Measurements from ENCODE around the gene RADIL. TPM values are rescaled to one million over a fixed set of nuclear protein-coding genes. Genes with fewer than 3 reads are reported as not detected.

RADIL gene
- total RNA-seq, 1 donor from 2014 or later = 2.2 TPM

DNA sequence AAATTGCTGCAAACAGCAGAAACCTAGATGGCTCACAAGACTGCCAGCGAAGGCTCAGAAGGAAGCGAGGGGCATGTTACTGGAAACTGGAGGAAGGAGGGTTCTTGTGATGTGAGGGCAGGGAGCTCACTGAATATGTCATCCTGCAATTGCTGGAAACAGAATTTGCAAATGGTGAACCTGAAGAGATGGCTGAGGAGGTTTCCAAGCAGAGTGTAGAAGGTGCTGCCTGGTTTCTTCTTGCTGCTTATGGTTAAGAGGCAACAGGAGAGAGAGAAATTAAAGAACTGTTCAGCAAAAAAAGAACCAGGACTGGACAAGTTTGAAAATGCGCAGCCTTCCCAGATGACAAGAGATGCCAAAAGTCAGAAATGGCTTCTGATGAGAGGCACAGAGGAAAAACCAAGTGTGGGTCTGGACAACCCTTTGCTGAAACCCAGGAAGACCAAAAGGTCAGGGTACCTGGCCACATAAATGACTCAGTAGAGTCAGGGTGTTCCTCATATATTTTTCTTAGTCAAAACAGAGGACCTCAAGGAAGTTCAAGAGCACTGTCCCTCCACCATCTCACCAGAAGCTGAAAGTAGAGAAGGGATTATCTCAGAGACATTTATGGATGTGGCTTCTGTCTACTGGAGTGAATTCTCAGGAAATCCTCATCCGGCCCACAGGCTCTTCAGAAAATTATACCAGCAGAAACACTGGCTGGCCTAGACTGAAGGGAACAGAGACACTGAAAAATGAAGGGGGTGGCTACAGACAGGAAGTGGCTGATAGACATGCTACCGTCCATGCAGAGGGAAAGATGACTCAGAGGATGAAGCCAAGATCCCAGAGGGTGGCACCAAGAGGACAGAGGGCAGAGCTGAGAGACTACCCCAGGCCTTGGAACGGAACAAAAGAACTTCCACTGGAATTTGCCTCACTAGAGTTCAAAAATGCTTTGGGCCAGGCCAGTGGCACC is 31.8 kb downstream of the RADIL start:
- no peak for DNase-seq

DNA sequence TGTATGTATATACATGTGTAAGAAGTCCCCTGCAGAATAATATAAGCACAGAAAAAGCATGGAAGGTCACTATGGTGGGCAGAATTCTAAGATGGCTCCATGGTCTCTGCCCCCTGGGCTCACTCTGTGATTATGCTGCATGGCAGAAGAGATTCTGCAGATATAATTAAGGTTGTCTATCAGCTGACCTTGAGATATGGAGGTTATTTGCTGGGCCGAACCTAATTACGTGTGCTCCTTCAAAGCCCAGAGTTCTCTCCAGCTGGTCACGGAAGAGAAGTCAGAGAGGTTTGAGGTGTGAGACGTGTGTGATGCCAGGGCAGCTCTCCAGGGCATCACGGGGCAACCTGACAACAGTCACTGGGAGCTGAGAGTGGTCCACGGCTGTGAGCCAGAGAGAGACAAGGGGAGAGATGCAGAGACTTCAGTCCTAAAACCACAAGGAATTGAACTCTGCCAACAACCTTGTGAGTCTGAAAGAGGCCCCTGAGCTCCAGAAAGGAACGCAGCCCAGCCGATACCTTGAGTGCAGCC is 33.2 kb downstream of the RADIL start:
- no peak for DNase-seq

DNA sequence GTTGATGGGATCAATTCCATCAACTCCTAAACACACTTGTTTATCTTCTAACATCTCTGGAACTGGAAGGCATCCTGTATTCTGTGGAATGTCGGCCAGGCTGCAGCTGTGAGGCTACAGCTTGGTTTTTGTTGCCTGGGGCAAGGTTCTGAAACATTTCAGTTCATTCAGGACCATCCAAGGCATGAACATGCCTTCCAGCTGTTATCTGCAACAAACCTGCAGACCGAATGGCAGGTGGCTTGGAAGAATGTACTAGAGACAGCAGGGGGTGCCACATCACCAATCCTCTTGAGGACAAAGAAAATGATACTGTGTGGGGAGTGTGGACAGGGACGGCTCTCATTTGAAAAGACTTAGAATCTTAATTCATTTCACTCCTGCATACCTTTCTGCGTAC is 34.1 kb downstream of the RADIL start:
- no peak for DNase-seq

DNA sequence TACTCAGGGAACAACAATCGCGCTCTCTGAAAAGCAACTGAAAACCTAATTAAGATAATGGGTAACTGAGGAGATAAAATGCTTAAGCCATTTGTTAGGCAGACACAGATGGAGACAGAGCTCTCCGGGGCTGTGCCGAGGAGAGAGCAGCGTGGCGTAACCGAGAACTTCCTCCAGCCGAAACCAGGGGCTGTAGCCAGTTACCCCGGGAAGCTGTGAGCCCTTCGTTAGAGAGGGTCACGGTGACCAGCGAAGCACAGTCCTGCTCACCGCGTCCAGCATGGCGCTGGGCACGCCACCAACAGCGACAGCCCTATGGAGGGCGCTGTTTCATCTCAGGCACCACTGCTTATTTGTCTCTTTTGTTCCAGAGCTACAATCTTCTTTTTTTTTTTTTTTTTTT is 37.8 kb downstream of the RADIL start:
- DNase-seq = no peak

DNA sequence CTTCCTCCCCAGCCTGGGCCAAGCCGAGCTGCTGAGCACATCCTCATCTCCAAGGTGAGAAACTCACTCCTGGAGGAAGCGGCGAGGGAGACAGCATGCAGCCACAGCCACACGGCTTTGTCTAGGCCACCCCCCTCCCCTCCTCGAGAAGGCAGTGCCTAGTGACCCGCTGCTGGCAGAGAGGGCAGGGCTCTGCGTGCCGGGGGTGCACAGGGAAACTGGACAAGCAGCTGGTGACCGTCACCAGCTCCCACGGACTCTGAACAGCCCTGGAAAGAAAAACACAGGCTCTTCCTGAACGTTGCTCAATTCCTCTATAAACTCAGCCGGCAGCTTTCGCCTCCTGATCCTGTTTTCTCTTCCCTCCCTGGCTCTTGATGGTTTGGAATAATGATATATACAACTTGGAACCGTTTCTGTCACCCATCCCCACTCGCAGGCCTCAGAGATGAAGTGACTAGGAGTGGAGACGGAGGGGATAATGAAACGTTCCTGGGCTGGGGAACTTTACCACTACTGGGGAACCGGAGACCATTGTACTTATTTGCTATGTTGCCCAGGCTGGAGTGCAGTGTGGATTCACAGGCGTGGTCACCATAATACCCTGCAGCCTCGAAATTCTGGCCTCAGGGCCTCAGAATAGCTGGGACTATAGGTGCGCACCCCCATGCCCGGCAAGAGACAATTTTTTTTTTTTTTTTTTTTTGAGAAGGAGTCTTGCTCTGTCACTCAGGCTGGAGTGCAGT is 41.0 kb downstream of the RADIL start:
- DNase-seq = no peak

DNA sequence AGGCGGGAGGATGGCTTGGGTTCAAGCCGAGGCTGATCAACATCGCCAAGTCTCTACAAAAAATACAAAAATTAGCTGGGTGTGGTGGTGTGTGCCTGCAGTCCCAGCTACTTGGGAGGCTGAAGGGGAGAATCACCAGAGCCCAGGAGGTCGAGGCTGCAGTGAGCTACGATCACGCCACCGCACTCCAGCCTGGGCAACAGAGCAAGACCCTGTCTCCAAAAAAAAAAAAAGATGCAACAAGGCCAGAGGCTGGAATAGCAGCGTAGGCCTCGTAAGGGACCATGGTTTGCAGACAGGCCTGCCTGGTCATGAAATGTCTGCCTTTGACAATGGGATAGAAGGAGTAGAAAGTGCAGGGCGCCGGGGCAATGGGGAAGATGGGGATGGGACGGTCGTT is 41.7 kb downstream of the RADIL start:
- DNase-seq = no peak

DNA sequence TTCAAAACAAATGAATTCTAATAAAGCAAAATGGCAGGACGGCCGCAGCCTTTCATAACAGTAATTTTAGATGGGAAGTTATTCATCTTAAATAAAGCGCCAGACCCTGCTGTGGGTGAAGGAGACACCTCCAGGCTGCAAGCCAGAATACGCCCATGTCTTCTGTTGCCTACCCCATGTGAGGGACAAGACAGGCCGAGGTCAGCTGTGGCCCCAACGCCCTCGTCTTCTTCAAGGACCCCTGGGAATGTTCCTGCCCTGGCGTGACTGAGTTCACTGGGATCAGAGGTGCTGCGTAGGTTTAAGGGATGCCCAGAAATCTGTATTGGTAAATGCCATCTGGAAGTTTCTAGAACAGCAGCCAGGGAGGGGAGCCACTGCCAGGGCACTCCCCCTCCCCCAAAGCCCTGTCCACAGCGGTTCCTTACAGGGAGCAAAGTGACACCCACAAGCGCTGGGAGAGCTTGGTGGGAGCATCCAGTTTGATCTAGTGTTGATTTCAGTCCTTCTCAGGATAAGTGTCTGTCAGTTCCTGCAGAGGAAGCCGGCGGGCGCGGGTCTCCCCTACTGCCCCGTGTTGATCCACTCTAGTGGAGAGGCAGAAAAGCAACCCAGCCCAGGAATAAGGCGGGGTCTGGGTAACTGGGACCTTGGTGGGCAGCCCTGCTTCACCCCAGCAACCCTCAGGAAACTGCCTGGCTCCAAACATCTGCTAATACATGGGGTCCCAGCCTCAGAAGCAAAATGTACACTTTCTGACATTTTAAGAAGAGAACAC is 42.3 kb downstream of the RADIL start:
- DNase-seq = no peak

DNA sequence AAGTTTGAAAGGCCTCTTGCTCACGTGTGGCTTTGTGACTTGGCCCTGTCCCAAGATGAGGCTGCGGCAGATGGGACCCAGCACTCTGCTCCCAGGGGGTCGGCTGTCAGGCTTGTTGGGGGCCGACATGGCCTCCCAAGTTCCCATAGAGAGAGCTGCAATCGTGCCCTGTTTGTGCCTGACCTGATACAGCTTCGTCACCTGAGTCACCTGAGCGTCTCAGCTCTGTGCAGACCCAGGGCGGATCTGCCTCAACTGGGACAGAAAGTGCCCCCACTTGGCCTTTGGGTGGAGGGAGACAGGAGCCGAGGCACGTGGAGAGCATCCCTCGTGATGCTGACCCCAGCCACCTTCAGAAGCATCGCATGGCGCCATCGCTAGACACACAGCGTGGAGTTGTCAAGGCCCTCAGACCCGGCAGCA is 43.4 kb downstream of the RADIL start:
- DNase-seq = no peak

DNA sequence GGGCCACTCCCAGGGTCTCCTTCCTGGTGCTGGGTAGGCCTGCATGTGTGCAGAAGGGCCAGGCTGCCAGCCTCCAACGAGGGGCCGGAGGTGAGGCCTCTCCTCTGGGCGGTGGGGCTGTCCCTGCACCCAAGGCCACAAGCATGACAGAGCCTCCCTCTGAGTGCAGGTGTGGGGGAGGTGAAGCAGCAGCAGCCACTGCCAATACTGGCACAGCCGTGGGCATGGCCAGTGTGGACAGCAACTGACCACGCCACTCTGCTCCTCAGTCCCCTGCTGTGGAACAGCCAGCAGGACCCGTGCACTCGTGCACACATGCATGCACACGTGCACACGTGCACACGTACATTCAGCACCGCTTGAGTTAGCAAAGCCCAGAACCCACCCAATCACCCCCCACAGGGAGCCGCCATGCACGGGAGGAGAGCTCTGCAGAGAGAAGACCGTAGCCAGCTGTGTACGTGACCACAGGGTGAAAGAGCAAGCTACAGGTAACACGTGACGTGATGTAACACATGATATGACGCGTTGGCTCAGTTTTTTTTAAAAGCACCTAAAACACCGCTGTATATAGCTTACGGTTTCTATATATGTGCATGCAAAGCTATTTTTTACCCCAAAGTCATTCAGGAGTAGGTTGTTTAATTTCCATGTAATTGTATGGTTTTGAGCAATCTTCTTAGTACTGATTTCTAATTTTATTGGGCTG is 44.7 kb downstream of the RADIL start:
- no peak for DNase-seq

DNA sequence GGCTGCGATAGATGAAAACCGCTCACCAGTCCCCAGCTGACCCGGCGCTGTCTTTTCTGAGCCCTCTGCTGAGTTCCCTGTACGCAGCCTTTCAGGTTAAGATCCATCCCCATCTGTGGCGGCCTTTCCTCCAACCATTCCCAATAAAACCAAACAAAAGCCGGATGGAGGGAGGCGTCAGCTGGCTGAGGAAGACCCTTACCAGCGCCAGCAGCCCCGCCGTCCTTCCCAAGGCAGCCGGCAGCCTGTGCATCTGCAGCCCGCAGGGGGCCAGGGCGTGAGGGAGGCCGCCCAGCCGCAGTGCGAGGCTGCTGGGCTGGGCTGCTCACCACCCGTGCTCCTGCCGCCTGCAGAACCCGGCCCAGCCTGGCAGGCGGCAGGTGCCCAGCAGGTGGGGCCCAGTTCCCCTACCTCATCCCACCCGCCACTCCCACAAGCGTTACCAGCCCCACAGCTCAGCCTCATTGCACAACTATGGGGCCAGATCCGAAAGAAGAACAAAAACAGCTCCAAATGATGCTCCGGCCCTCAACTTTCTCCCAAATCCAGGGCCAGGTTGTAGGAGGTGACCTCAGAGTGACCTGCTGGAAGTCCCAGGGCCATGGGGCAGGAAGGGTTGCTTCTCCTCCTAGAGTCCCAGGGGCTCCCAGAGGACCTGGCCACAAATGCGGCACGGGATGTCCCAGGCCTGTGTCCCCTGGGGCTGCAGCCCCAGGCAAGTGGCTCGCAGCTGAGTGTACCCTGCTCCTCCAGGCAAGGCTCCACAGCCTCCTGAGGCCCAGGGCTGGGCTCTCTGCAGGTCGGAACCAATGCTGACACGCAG is 45.5 kb downstream of the RADIL start:
- no peak for DNase-seq

DNA sequence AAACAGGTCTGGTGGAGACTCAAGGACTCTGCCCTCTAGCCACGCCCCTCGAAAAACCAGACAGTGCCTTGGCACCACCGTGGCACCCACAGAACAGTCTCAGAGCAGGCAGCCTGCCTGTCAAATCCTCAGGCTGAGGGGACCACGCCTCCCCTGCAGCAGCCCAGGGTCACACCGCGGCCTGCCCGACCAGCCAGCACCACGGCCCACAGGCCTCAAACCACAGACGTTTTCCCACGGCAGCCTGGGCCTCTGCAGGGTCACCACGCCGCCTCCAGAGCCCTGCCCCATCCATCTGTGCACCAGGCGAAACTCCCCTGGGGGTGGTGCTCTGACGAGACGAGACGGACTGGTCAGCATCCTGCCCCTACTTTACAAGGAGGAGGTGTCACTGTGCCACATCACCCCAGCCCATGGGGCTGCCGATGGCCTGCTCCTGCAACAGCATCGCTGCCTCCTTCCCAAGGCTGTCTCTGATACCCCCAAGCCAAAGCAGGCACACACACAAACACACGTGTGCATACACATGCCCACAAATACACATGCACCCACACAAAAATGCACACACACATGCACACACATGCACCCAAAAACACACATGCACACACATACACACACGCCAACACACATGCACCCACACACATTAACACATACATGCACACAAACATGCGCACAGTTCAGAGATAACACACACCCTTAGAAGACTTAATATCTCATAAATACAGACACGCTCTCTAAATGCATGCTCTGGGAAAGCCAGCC is 46.3 kb downstream of the RADIL start:
- no peak for DNase-seq

DNA sequence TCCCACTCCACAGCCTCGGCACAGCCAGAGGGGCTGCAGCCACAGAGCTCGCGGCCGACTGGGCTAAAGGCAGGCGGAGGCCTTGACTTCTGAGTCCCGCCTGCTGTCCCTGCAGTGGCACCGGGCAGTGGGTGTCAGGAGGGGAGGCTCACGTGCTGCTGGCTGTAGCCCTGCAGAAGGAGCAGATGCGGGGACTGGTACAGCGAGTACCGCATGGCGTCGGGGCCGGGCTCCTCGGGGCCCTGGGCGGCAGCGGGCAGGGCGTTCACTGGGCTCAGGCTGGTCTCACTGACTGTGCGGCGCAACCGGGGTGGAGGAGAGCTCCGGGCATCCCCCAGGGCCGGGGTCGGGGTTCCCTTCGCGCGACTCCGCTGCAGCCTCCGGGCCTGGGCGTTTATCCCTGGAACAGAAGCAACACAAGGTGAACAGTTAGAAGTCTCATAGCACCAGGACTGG is 47.3 kb downstream of the RADIL start:
- no peak for DNase-seq

DNA sequence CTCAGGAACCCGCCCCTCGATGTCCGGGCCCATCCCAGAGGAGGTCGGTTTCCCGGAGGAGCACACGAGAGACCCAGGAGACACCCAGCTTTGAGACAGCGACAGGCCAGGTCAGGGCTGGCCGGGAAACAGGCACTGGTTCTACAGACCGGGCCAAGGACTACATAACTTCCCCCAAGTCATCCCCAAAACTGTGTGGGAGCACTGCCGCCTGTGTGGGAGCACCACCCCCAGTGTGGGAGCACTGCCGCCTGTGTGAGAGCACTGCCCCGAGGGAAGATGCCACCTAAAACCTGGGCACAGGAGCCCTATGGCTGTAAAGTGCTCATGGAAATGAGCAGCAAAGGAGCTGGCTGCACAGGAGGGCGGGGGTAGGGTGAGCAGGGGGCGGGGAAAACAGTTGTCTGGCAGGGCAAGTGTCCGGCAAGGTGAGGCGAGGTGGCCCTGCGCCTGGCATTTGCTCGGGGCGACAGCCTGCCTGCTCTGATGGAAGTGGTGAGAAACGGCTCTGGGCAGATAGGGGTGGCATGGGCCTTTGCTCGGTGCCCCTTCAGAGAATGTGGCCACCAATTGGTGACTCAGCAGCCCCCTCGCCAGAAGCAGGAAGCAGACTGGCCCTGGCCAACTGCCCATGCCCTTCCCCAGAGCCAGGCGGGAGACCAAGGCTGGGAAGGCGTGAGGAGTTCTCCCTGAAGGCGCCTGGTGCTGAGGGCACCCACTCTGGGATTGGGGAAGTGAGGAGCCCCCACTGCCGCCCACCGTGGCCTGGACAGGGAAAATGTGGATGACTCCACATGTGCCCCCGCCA is 47.9 kb downstream of the RADIL start:
- no peak for DNase-seq

DNA sequence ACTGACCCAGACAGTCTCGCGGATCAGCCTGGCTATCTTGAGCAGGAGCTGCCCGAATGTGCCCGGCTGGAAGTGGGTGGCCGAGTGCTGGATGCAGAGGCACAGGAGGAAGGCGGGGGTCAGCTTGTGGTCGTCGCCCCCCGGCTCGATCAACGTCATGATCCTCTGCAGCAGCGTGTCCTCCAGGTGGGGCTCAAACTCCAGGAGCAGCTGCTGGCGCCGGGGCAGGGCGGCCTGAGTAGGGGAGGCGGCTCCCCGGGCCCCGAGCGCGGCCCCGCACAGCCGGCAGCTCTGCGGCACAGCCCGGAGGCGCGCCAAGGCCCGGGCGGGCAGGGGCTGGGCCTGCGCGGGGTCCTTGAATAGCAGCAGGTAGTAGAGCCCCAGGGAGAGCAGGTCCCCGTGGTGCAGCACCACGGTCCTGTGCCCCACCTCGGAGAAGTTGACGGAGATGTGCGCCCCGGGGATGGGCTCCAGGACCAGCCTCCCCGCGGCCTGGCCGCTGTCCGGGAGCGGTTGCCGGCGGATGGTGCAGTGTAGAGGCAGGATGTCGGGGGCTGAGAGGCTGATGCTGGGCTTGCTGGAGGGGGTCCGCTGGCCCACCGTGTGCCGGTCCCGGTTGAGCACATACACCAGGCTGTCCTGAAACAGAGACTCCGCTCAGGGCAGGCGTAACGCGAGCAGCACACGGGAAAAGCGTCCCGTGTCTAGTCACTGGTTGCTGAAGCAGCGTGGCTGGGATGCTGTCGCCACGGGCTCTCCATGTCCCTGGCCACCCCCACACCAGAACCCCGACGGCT is 48.7 kb downstream of the RADIL start:
- DNase-seq = no peak

DNA sequence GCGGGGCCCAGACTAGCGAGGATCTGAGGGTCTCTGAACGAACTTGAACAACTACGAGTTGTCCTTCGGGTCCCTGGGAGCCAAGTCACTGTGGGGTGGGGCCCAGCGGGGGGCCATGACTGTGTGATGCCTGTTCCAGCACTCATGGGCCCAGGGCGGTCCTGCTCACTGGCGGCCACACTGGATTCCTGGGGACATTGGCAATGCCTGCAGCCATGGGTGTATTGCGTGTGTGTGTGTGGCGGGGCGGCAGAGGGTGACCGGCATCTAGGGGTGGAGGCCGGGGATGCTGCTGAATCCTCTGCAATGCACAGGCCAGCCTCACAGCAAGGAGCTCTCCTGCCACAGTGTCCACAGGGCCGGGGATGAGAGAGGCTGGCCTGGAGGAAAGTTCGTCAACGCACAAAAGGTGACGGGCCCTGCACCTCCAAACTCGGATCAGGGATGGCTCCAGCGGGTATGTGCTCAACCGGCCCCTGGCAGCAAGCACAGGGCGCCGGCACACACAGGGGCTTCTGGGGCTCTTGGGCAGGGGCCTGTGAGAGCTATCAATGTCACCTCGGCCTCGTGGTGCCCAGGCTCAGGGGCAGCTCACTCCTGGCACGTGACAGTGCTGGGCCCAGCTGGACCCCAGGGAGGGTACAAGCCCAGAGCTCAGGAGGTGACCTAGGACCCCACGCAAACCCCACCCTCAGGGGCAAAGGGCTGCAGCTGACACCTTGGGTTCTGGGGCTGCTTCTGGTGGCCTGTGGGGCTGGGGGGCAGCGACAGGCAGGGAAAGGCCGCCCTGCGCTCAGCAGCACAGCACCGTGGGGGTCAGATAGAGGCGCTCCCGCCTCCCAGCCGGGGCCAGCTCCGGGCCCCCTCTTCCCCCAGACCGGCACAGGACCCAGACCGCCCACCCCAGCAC is 49.6 kb downstream of the RADIL start:
- DNase-seq = no peak

DNA sequence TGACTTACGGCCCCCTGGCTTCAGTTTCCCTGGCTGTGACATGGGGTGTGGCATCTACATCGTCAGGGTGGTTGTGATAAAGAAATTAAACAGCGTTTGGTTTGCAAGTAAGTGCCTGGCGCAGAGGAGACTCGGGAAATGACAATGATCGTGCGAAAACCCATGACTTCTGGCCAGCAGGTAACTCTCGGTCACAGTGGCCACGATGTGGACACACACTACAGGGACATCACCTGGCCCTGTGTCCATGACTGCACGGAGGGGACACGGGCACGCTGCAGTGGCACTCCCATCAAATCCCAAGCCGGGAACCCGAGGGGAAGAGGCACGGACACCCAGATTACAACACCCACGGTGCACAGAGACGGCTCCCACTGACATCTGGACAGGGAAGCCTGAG is 50.3 kb downstream of the RADIL start:
- no peak for DNase-seq

DNA sequence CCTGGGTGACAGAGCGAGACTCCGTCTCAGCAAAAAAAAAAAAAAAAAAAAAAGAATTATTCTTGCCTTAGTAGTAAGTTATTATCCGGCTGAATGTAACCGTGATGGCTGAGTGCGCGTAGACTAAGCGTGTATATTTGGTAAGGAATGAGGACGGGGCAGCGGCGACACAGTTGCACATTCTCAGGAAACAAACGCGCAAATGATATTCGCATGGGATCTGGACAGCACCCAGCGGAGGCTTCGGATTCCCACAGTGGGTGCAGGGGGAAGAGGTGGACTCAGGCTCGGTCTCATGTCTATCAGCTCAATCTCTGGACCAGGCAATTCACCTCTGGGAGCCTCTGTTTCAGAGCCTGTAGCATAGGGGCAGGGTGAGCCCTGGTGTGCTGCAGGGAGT is 50.8 kb downstream of the RADIL start:
- no peak for DNase-seq

Measured in skin of body (tissue), 2 donors.